GM12878 (cell line): ENCODE measurements around the gene TBC1D1.

Source experiments
- BHLHE40 ChIP-seq, 2 experiments: fragments of 450-650 bp in 1 of 2; IDR thresholded peaks; 2 replicates each; pipeline ENCODE4 v1.6.1; 2011 to 2017; ENCODE audit warnings: low read depth in 2 of 2, borderline replicate concordance in 1 of 2, improper control_type of control experiment in 1 of 2, low read length in 1 of 2, mild to moderate bottlenecking in 1 of 2
- CEBPB ChIP-seq, 2 experiments: fragments of 150-350 bp in 1 of 2; IDR thresholded peaks; 2 replicates each; pipeline ENCODE4 v1.6.1; 2012 to 2014; ENCODE audit warnings: low read depth in 2 of 2, low read length in 2 of 2, borderline replicate concordance in 1 of 2, inconsistent platforms in 1 of 2
- EZH2 ChIP-seq: IDR thresholded peaks from 2 replicates; pipeline ENCODE4 v1.6.1; 2012; ENCODE audit warnings: low read depth, mild to moderate bottlenecking, control low read depth, inconsistent platforms, low read length, borderline replicate concordance; ENCODE audit not compliant: control insufficient read depth
- JUNB ChIP-seq: IDR thresholded peaks from 2 replicates; pipeline ENCODE4 v1.6.1; 2016; ENCODE audit warnings: antibody characterized with exemption, mild to moderate bottlenecking
- PAX5 ChIP-seq: IDR thresholded peaks from 2 replicates; pipeline ENCODE4 v1.6.1; 2011; ENCODE audit warnings: low read depth, low read length, borderline replicate concordance
- POLR2A ChIP-seq: IDR thresholded peaks from 2 replicates; pipeline ENCODE4 v1.6.1; 2011; ENCODE audit warnings: low read depth, mild to moderate bottlenecking, low read length
- SIN3A ChIP-seq: IDR thresholded peaks from 2 replicates; pipeline ENCODE4 v1.6.1; 2012; ENCODE audit warnings: low read depth, low read length, improper control_type of control experiment
- SMC3 ChIP-seq: IDR thresholded peaks from 2 replicates; pipeline ENCODE4 v1.6.1; 2011; ENCODE audit warnings: low read length, improper control_type of control experiment, borderline replicate concordance
- SP1 ChIP-seq: IDR thresholded peaks from one replicate; pipeline ENCODE4 v1.6.1; 2011; ENCODE audit warnings: low read depth, low read length
- TF ChIP-seq, protein P1 (sequence below), 3 experiments: IDR thresholded peaks in 2 of 3; conservative IDR thresholded peaks in 1 of 3; 2 replicates each; pipeline ENCODE4 v1.5.1; 2011; ENCODE audit warnings: low read depth in 3 of 3, low read length in 3 of 3, mild to moderate bottlenecking in 3 of 3, control low read depth in 2 of 3, moderate library complexity in 2 of 3, inconsistent platforms in 1 of 3, mixed read lengths in 1 of 3; ENCODE audit not compliant: control insufficient read depth in 2 of 3, insufficient read depth in 1 of 3; ENCODE audit errors: extremely low read depth in 1 of 3

DNA sequence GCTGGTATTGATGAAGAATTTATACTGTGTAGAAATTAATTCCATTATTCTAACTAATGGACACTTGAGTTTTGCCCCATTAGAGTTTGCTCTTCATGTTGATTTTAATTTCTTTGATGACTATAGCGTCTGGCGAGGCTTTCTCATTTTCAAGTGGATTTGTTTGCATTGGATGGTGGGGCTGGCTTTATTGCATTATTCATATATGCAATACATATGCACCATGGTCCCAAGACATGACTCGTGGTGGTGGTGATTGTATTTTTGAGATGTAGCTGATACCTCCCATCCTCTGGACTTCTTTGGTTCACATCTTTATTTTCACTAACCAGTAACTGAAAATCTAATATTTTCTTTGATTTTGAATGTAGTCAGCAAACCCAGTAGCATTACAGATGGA lies 109.1 kb downstream of the TBC1D1 start:
- TF ChIP-seq SP1 (no peak), BHLHE40 (IDR thresholded peaks at IDR 0.05; ENCODE audit: borderline replicate concordance in 1 of 2, low read depth in 2 of 2, low read length in 1 of 2) (no peak), SMC3 (no peak), PAX5 (no peak), JUNB (no peak), SIN3A (no peak), CEBPB (IDR thresholded peaks at IDR 0.05; ENCODE audit: borderline replicate concordance in 1 of 2, low read depth in 2 of 2, low read length in 2 of 2) (no peak), POLR2A (no peak), EZH2 (no peak)
- TF ChIP-seq, protein P1, sequence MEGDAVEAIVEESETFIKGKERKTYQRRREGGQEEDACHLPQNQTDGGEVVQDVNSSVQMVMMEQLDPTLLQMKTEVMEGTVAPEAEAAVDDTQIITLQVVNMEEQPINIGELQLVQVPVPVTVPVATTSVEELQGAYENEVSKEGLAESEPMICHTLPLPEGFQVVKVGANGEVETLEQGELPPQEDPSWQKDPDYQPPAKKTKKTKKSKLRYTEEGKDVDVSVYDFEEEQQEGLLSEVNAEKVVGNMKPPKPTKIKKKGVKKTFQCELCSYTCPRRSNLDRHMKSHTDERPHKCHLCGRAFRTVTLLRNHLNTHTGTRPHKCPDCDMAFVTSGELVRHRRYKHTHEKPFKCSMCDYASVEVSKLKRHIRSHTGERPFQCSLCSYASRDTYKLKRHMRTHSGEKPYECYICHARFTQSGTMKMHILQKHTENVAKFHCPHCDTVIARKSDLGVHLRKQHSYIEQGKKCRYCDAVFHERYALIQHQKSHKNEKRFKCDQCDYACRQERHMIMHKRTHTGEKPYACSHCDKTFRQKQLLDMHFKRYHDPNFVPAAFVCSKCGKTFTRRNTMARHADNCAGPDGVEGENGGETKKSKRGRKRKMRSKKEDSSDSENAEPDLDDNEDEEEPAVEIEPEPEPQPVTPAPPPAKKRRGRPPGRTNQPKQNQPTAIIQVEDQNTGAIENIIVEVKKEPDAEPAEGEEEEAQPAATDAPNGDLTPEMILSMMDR (IDR thresholded peaks at IDR 0.05 in 2 of 3, conservative IDR thresholded peaks at IDR 0.05 in 1 of 3; ENCODE audit: control insufficient read depth in 2 of 3, extremely low read depth in 1 of 3, insufficient read depth in 1 of 3, low read depth in 3 of 3, low read length in 3 of 3): no peak
